CD4-positive, CD25-positive, alpha-beta regulatory T cell (primary cell): Measurements from ENCODE around the gene PLEKHH1. TPM values are rescaled to one million over a fixed set of nuclear protein-coding genes. Genes with fewer than 3 reads are reported as not detected.

Source experiments
- ATAC-seq, 2 donors: fragments of 150-1000 bp; cut with Tn5 transposase; one replicate each; pipeline ENCODE4 v1.10.0; 2021; ENCODE audit warnings: low read depth in 2 of 2, moderate number of reproducible peaks in 2 of 2, moderate library complexity in 1 of 2
- DNase-seq, 3 donors: peaks; one replicate each; pipeline versions ENCODE4 v3.0.0 to v3.0.0-alpha.2; 2012 to 2022; ENCODE audit warnings: mixed read lengths in 1 of 3
- H3K27ac ChIP-seq: one replicate; pipeline ENCODE4 v1.7.0; 2013; ENCODE audit warnings: mild to moderate bottlenecking, low read length; ENCODE audit not compliant: insufficient read depth, poor library complexity, severe bottlenecking
- H3K27me3 ChIP-seq: one replicate; pipeline ENCODE4 v1.7.0; 2013; ENCODE audit warnings: low read length; ENCODE audit not compliant: control insufficient read depth, insufficient read depth
- H3K36me3 ChIP-seq: one replicate; pipeline ENCODE4 v1.7.0; 2013; ENCODE audit warnings: mild to moderate bottlenecking, low read length, moderate library complexity; ENCODE audit not compliant: control insufficient read depth, insufficient read depth
- H3K4me1 ChIP-seq: 2 replicates; pipeline ENCODE4 v1.7.0; 2013; ENCODE audit warnings: mild to moderate bottlenecking, low read length; ENCODE audit not compliant: insufficient read depth, control insufficient read depth, poor library complexity, severe bottlenecking
- H3K4me3 ChIP-seq: one replicate; pipeline ENCODE4 v1.7.0; 2013; ENCODE audit warnings: low read depth, mild to moderate bottlenecking, low read length, moderate library complexity
- H3K9me3 ChIP-seq, 2 experiments: 1 replicate in 1 of 2; 2 replicates in 1 of 2; pipeline ENCODE4 v1.7.0; 2013; ENCODE audit warnings: low read length in 2 of 2, mild to moderate bottlenecking in 1 of 2, moderate library complexity in 1 of 2; ENCODE audit not compliant: control insufficient read depth in 2 of 2
- H3K27ac Mint-ChIP-seq, 3 donors: one replicate each; pipeline ENCODE4 v1.8.0; 2020 to 2022; ENCODE audit warnings: mild to moderate bottlenecking in 3 of 3, mixed read lengths in 3 of 3, moderate library complexity in 2 of 3
- H3K27me3 Mint-ChIP-seq: one replicate; pipeline ENCODE4 v1.8.0; 2022; ENCODE audit warnings: mild to moderate bottlenecking, mixed read lengths
- H3K36me3 Mint-ChIP-seq: one replicate; pipeline ENCODE4 v1.8.0; 2020; ENCODE audit warnings: mixed read lengths
- H3K4me1 Mint-ChIP-seq, 4 donors: one replicate each; pipeline ENCODE4 v1.8.0; 2020 to 2022; ENCODE audit warnings: mixed read lengths in 4 of 4, mild to moderate bottlenecking in 1 of 4
- H3K4me3 Mint-ChIP-seq, 4 donors: one replicate each; pipeline ENCODE4 v1.8.0; 2020 to 2022; ENCODE audit warnings: mild to moderate bottlenecking in 4 of 4, mixed read lengths in 4 of 4, moderate library complexity in 3 of 4
- H3K9me3 Mint-ChIP-seq, 7 donors: one replicate each; pipeline ENCODE4 v1.8.0; 2020 to 2022; ENCODE audit warnings: mixed read lengths in 7 of 7, mild to moderate bottlenecking in 3 of 7, moderate library complexity in 2 of 7
- polyA plus RNA-seq, 4 donors: library from polyadenylated mRNA; unstranded; fragments of 300-500 nt; fragmentation: Illumina TruSeq; gene quantifications; one replicate each; pipeline ENCODE4 v1.2.3, GENCODE V29; 2021
- total RNA-seq: library from RNA; stranded (reverse); gene quantifications from one replicate; pipeline ENCODE4 v1.2.3, GENCODE V29; 2022

Gene PLEKHH1
- total and polyA plus RNA-seq, 5 donors from 2014 or later, result 0.05 to 0.24 (median 0.15) TPM; not detected in 2

DNA sequence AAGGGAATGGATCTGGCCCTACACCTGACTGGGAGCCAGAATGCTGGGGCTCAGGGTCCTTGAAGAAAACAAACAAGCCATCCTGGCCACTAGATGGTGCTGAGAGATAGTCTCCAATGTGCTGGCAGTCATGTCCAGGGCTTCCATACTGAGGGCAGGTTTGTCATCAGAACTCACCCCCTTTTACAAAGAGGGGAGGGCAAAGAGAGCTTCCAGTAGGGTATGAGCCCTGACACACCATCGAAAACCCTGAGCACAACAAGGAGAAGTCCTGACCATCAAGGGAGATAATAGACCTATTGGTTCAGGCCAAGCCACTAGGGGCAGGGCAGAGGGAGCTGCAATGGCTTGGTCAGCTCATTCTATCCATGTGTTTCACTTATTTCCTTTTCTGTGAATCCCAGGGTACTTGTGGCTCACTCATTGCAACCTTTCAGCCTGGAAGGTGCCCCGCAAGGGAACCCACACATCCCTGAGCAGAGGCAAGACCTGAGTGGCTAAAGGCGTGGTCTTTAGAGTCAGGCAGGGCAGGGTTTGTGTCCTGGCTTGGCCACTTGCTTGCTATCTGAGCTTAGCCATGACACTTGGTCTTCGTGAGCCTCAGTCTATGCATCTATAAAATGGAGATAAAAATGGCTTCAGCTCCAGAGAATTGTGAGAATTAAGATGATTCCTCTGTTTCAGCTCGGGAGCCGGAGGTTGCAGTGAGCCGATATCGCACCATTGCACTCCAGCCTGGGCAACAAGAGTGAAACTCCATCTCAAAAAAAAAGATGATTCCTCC is 6.2 kb upstream of the PLEKHH1 start:
- no peak overlapping the region for H3K27ac Mint-ChIP-seq
- Histone ChIP-seq H3K36me3 (no peaks in the 10 kb centered on the region), H3K9me3 (no peaks in the 10 kb centered on the region), H3K27ac (no peak overlapping the region), H3K4me3 (no peak overlapping the region), H3K4me1 (no peaks in the 10 kb centered on the region), H3K27me3 (peaks cover 38% of the 10 kb centered on the region)
- no peaks in the 10 kb centered on the region for H3K4me1 Mint-ChIP-seq
- H3K36me3 Mint-ChIP-seq, result no peaks in the 10 kb centered on the region
- H3K4me3 Mint-ChIP-seq, result peak overlapping the region in 1 of 4 donors; percentile 7
- peaks cover 72% of the 10 kb centered on the region for H3K27me3 Mint-ChIP-seq
- H3K9me3 Mint-ChIP-seq, result no peaks in the 10 kb centered on the region
- DNase-seq, result peak in 2 of 3 donors; percentile 24 to 66
- peak; percentile 53 to 64 for ATAC-seq

GRCh38 chr14:67527756-67528155 is 5.3 kb upstream of the PLEKHH1 start:
- Histone ChIP-seq H3K9me3 (no peaks in the 10 kb centered on the region), H3K4me3 (no peak overlapping the region), H3K27me3 (peaks cover 43% of the 10 kb centered on the region), H3K36me3 (no peaks in the 10 kb centered on the region), H3K27ac (no peak overlapping the region), H3K4me1 (peaks cover 3% of the 10 kb centered on the region)
- Mint-ChIP-seq H3K4me3 (no peak overlapping the region), H3K4me1 (peaks cover 0 to 6% (median 0%) of the 10 kb centered on the region in 4 donors), H3K9me3 (no peaks in the 10 kb centered on the region), H3K27me3 (peaks cover 72% of the 10 kb centered on the region), H3K36me3 (no peaks in the 10 kb centered on the region), H3K27ac (no peak overlapping the region)
- no peak for ATAC-seq
- no peak for DNase-seq

GRCh38 chr14:67528276-67528675 is 4.8 kb upstream of the PLEKHH1 start:
- H3K36me3 Mint-ChIP-seq, result no peaks in the 10 kb centered on the region
- peaks cover 70% of the 10 kb centered on the region for H3K27me3 Mint-ChIP-seq

DNA sequence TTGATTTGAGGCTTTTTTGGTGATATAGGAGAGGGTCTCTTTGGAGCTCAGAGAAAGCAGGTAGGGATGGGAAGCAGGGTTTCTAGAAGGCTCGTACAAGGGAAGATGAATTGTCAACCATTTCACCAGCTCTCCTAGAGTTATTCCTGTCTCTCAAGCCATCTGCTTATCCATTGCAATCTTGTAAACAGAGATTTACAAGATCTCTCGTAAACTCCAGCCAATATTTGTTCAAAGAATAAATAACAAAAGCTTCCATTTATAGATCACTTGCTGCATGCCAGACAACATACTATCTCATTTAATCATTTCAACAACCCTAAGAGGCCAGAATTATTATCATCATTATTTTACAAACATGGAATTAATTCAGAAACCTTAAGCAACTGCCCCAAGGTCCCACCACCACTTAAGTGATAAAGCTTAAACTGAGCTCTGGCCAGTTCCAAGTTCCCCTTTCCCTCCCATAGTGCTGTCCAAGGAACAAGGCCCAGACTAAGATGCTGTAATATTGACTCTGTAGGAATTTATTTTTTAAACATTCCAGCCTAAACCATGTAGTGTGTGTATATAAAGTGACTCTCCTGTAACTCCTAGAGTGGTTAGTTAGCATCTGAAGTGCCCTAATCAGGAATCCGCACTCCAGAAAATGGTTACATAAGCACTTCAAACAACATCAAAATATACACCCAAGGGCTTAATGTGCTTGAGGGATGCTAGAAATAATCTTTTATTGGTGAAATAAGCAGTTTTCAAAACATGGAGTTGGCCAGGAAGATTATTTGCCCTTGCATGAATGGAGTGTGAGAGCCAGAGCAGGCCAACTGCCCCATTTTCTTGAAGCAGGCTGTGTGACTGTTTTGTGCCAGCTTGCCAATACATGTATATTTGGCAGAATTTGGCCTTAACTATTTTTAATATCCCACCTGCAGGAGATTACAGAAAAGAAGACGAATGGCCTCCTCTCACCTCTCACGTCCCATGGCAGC is 2.8 kb upstream of the PLEKHH1 start:
- DNase-seq (no peak), ATAC-seq (no peak)
- H3K9me3 Mint-ChIP-seq, result no peaks in the 10 kb centered on the region
- no peak overlapping the region for H3K4me3 Mint-ChIP-seq
- Histone ChIP-seq H3K36me3 (no peaks in the 10 kb centered on the region), H3K27me3 (peaks cover 35% of the 10 kb centered on the region), H3K4me3 (no peak overlapping the region), H3K9me3 (no peaks in the 10 kb centered on the region), H3K27ac (no peak overlapping the region), H3K4me1 (peaks cover 12% of the 10 kb centered on the region)
- H3K36me3 Mint-ChIP-seq, result no peaks in the 10 kb centered on the region
- H3K4me1 Mint-ChIP-seq, result peaks cover 0 to 9% (median 3%) of the 10 kb centered on the region in 4 donors
- peaks cover 68% of the 10 kb centered on the region for H3K27me3 Mint-ChIP-seq
- no peak overlapping the region for H3K27ac Mint-ChIP-seq

More at GRCh38 chr14:67528276-67528675, 4.8 kb upstream of the PLEKHH1 start:
- no peaks in the 10 kb centered on the region for H3K9me3 Mint-ChIP-seq
- H3K4me3 ChIP-seq, result no peak overlapping the region
- DNase-seq (no peak), ATAC-seq (no peak)
- no peaks in the 10 kb centered on the region for H3K9me3 ChIP-seq
- H3K4me3 Mint-ChIP-seq, result no peak overlapping the region
- no peak overlapping the region for H3K27ac Mint-ChIP-seq
- peaks cover 0 to 6% (median 0%) of the 10 kb centered on the region in 4 donors for H3K4me1 Mint-ChIP-seq
- no peaks in the 10 kb centered on the region for H3K36me3 ChIP-seq
- H3K4me1 ChIP-seq, result peaks cover 7% of the 10 kb centered on the region
- H3K27me3 ChIP-seq, result peaks cover 42% of the 10 kb centered on the region
- H3K27ac ChIP-seq, result no peak overlapping the region

DNA sequence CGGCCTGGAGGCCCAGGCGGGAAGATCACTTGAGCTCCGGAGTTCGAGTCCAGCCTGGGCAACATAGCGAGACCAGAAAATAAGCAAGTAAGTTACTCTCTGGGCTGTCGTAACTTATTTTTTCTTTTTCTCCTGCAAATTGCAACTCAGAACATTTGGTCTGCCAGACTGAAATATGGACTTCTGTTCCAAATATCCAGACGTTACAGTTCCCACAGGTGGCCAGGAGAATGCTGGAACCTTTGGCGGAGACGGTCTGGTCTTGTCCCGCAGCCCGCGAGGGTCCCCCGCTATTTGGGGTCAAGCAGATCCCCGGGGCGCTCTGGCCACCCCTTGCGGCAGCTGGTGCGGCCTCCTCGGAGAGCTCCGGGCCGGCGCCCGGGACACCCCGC is 488 bp upstream of the PLEKHH1 start:
- no peak for DNase-seq
- Histone ChIP-seq H3K9me3 (no peaks in the 10 kb centered on the region), H3K27ac (no peak overlapping the region), H3K4me3 (no peak overlapping the region), H3K4me1 (peaks cover 12% of the 10 kb centered on the region), H3K36me3 (no peaks in the 10 kb centered on the region), H3K27me3 (peaks cover 31% of the 10 kb centered on the region)
- Mint-ChIP-seq H3K27me3 (peaks cover 66% of the 10 kb centered on the region), H3K27ac (no peak overlapping the region), H3K4me1 (peaks cover 0 to 9% (median 3%) of the 10 kb centered on the region in 4 donors), H3K4me3 (peak overlapping the region in 3 of 4 donors; percentile 7 to 76 (median 58)), H3K9me3 (no peaks in the 10 kb centered on the region), H3K36me3 (no peaks in the 10 kb centered on the region)
- no peak for ATAC-seq

GRCh38 chr14:67533754-67534085 is 630 bp downstream of the PLEKHH1 start:
- H3K4me1 Mint-ChIP-seq, result peaks cover 0 to 9% (median 3%) of the 10 kb centered on the region in 4 donors
- ATAC-seq (no peak), DNase-seq (no peak)
- no peak overlapping the region for H3K4me3 ChIP-seq
- peaks cover 62% of the 10 kb centered on the region for H3K27me3 Mint-ChIP-seq
- H3K27ac Mint-ChIP-seq, result no peak overlapping the region
- H3K36me3 Mint-ChIP-seq, result no peaks in the 10 kb centered on the region
- H3K4me3 Mint-ChIP-seq, result peak overlapping the region; percentile 57 to 77 (median 66)
- H3K27me3 ChIP-seq, result peaks cover 28% of the 10 kb centered on the region
- H3K4me1 ChIP-seq, result peaks cover 12% of the 10 kb centered on the region
- H3K27ac ChIP-seq, result no peak overlapping the region
- no peaks in the 10 kb centered on the region for H3K9me3 ChIP-seq
- H3K9me3 Mint-ChIP-seq, result no peaks in the 10 kb centered on the region
- H3K36me3 ChIP-seq, result no peaks in the 10 kb centered on the region

DNA sequence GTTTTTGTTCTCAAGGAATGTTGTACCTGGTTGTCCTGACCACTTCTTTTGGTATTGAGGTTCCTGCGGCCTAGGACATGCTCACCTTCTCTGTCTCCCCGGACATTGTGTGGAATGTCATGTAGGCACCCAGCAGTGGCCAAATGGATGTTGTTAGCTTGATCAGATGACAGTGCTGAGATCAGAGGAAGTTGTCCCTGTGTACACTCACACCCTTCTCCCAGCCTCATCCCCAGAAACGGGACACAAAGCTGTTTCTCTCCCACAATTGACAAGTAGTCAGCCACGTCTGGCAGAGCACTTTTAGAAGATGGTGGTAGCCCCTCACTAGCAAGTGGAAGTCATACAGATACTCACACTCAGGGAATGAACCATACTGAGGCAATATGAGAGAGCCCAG is 3.0 kb downstream of the PLEKHH1 start:
- Mint-ChIP-seq H3K4me3 (no peak overlapping the region), H3K27me3 (peaks cover 56% of the 10 kb centered on the region)

More for the DNA sequence above, 3.0 kb downstream of the PLEKHH1 start:
- H3K27ac Mint-ChIP-seq, result no peak overlapping the region
- Histone ChIP-seq H3K27me3 (peaks cover 23% of the 10 kb centered on the region), H3K36me3 (no peaks in the 10 kb centered on the region), H3K9me3 (no peaks in the 10 kb centered on the region), H3K4me3 (no peak overlapping the region), H3K4me1 (peaks cover 12% of the 10 kb centered on the region), H3K27ac (no peak overlapping the region)
- DNase-seq (no peak), ATAC-seq (no peak)
- no peaks in the 10 kb centered on the region for H3K9me3 Mint-ChIP-seq
- H3K4me1 Mint-ChIP-seq, result peaks cover 0 to 9% (median 3%) of the 10 kb centered on the region in 4 donors
- no peaks in the 10 kb centered on the region for H3K36me3 Mint-ChIP-seq
